Choroid plexus epithelial cell (primary cell): ENCODE data around the gene SNF8.

Experiments
- DNase-seq: peaks from one replicate; pipeline ENCODE4 v3.0.0-alpha.2; 2010; ENCODE audit warnings: low read depth
- H3K4me3 ChIP-seq: 2 replicates; pipeline ENCODE4 v1.5.1; 2011; ENCODE audit warnings: low read depth, mild to moderate bottlenecking, control low read depth, low read length, moderate library complexity
- TF ChIP-seq, protein P1 (sequence below): conservative IDR thresholded peaks from 2 replicates; pipeline ENCODE4 v1.5.1; 2011; ENCODE audit warnings: low read depth, mild to moderate bottlenecking, control low read depth, inconsistent platforms, low read length, moderate library complexity

SNF8 gene

DNA sequence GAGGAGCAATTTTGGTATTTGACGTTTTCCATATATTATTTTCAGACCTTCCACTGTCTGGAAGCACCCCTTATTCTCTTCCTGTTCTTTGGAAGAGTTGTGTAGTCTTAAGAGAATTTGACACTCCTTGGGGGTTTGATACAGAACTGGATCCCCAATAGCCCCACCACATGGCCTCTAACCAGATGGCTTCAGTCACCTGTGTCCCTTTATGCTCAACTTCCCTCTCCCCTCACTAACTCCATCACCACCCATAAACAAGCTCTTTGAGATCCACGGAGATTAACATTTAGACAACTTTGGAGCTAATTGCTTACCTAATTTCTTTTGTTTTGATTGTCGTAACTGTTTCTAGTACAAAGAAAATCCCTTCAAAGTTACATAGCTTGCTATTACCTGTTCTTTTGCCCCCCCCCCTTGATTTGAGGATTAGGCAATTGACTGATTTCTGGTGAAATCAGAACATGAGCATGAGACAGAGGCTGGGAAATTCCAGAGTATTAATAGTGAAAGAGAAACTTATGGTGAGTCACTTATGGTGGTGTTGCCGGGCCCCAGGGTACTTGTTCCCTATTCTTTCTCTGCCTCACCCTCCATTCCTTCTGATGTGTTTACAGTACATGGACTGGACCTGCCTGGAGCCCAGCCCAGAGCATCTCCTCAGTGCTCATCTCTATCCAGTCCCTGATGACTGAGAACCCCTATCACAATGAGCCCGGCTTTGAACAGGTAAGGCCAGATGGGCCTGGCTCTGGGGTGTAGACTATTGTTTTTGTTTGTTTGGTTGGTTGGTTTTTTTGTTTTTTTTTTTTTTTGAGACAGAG, 29.0 kb downstream of the SNF8 start:
- TF ChIP-seq, protein P1, sequence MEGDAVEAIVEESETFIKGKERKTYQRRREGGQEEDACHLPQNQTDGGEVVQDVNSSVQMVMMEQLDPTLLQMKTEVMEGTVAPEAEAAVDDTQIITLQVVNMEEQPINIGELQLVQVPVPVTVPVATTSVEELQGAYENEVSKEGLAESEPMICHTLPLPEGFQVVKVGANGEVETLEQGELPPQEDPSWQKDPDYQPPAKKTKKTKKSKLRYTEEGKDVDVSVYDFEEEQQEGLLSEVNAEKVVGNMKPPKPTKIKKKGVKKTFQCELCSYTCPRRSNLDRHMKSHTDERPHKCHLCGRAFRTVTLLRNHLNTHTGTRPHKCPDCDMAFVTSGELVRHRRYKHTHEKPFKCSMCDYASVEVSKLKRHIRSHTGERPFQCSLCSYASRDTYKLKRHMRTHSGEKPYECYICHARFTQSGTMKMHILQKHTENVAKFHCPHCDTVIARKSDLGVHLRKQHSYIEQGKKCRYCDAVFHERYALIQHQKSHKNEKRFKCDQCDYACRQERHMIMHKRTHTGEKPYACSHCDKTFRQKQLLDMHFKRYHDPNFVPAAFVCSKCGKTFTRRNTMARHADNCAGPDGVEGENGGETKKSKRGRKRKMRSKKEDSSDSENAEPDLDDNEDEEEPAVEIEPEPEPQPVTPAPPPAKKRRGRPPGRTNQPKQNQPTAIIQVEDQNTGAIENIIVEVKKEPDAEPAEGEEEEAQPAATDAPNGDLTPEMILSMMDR = no peak
- peak; percentile 96 for DNase-seq
- no peak overlapping the region for H3K4me3 ChIP-seq

DNA sequence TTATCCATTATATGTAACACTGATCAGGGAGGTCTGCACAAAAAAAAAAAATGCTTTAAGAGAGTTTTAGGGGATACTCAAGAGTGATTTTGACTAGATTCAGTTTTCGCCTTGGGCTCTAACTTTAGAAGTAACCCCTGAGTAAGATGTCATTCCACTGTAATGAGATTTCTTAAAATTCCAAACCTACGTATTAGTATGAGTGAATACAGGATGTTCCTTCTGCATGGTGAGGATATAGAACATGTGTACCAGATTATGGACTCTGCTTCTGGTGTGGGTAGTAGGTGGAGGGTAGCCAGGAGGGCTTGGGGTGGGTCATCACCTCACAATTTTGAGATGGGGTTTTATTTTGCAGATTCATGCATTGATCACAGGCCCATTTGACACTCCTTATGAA, 32.2 kb downstream of the SNF8 start:
- TF ChIP-seq, protein P1 = no peak
- H3K4me3 ChIP-seq = no peak overlapping the region
- no peak for DNase-seq

GRCh38 chr17:48910370-48910769, 34.3 kb downstream of the SNF8 start:
- TF ChIP-seq, protein P1 = no peak
- peak overlapping the region; percentile 82 for H3K4me3 ChIP-seq

GRCh38 chr17:48909783-48910182, 34.9 kb downstream of the SNF8 start:
- DNase-seq = peak; percentile 37
- TF ChIP-seq, protein P1 = no peak
- H3K4me3 ChIP-seq = peak overlapping the region; percentile 82

More at GRCh38 chr17:48910370-48910769, 34.3 kb downstream of the SNF8 start:
- DNase-seq = no peak

DNA sequence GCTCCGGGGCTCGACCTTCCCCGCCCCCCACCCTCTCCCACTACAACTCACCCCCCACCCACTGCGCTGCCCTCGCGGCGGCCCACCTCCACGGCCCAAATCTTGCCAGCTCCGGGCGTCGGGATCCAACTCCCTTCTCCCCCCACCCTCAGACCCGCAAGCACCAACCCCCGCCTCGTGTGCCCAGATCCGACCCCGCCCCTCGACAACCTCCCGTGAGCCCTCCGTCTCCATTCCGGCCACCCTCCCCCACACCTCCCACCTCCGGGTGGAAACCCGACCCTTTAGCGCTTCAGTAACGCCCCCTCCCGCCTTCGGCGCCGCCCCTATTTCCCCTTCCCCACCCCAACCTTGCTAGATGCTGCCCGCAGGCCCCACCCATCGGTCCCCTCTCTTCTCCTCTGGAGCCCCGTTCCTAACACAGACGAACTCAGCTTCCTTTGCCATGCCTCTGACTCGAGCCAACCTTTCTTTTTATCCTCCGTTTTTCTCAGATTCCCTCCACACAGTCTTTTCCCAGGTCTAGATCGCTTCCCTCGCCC, 35.7 kb downstream of the SNF8 start:
- TF ChIP-seq, protein P1 = no peak
- peak; percentile 91 for DNase-seq
- H3K4me3 ChIP-seq = peak overlapping the region; percentile 82

- TF ChIP-seq, protein P1 = peak; percentile 7
- DNase-seq = peak; percentile 98
These were observed 36.4 kb downstream of the SNF8 start, which contains the start of gene UBE2Z for GRCh38 chr17:48908047-48908843. UBE2Z (plus strand) TSS chr17:48908407; CDS start chr17:48908504, 97 bp downstream.

More at GRCh38 chr17:48908047-48908843, 36.4 kb downstream of the SNF8 start, which contains the start of gene UBE2Z:
- H3K4me3 ChIP-seq = peak within 1 kb of the TSS; percentile 82
